GM12875 (cell line): Measurements from ENCODE around the gene MED10.

Experiments
- H3K4me3 ChIP-seq: one replicate; pipeline ENCODE4 v1.5.1; 2011; ENCODE audit warnings: low read depth, low read length, control low read depth
- TF ChIP-seq, protein P1 (sequence below): IDR thresholded peaks from 2 replicates; pipeline ENCODE4 v1.5.1; 2011; ENCODE audit warnings: low read depth, mild to moderate bottlenecking, control low read depth, inconsistent platforms, low read length, moderate library complexity, borderline replicate concordance; ENCODE audit not compliant: insufficient read depth

The MED10 gene

DNA sequence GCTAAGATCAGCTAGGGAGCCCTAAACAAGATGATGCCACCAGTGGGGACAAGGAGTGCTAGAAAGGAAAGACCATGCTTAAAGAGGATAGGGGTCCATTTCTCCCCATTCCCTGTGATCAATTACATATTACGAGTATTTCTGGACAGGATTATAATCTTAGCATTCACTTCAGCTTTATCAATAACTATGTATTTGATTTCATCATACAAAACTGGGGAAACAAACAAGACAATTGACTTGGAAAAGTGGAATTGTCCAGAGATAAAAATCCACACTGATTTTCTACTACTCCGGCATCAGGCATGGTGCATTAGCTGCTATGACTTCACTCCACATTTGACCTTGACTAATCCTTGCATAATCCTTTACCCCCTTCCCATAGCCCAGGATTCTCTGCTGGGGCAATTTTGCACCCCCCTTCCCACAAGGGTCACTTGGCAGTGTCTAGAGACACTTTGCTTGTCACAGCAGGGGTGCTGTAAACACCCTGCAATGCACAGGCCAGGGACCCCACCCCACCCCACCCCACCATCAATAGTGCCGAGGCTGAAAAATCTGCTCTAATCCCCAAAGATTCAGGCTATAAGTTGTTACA is 40.4 kb upstream of the MED10 start:
- TF ChIP-seq, protein P1, sequence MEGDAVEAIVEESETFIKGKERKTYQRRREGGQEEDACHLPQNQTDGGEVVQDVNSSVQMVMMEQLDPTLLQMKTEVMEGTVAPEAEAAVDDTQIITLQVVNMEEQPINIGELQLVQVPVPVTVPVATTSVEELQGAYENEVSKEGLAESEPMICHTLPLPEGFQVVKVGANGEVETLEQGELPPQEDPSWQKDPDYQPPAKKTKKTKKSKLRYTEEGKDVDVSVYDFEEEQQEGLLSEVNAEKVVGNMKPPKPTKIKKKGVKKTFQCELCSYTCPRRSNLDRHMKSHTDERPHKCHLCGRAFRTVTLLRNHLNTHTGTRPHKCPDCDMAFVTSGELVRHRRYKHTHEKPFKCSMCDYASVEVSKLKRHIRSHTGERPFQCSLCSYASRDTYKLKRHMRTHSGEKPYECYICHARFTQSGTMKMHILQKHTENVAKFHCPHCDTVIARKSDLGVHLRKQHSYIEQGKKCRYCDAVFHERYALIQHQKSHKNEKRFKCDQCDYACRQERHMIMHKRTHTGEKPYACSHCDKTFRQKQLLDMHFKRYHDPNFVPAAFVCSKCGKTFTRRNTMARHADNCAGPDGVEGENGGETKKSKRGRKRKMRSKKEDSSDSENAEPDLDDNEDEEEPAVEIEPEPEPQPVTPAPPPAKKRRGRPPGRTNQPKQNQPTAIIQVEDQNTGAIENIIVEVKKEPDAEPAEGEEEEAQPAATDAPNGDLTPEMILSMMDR, result no peak

DNA sequence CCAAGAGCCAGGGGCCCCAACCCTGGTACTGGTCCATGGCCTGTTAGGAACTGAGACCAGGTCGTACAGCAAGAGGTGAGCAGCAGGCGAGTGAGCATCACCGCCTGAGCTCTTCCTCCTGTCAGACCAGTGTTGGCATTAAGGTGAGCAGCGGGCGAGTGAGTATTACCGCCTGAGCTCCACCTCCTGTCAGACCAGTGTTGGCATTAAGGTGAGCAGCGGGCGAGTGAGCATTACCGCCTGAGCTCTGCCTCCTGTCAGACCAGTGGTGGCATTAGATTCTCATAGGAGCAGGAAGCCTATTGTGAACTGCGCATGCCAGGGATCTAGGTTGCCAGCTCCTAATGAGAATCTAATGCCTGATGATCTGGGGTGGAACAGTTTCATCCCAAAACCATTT is 39.3 kb upstream of the MED10 start:
- H3K4me3 ChIP-seq, result no peak overlapping the region
- TF ChIP-seq, protein P1, result no peak

More for the DNA sequence above, 40.4 kb upstream of the MED10 start:
- no peak overlapping the region for H3K4me3 ChIP-seq

DNA sequence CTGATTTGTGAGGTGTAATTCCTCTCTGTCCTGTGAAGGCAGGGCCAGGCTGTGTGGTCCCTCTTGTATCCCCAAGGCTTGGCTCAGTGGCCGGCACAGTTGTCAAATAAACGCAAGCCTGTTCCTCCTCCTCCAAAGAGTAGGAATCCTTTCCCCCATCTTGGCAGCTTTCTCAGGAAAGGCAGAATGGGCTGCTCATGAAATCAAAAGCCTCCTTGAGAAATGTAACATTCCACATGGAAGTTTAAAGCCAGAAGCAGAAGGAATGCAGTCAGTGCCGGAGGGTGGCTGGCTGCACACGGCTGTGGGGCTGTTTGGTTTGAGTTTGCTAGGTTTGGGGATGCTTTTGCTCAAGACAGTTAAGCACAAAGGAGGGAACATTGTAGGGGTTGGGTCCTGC is 34.5 kb upstream of the MED10 start:
- TF ChIP-seq, protein P1, result no peak

DNA sequence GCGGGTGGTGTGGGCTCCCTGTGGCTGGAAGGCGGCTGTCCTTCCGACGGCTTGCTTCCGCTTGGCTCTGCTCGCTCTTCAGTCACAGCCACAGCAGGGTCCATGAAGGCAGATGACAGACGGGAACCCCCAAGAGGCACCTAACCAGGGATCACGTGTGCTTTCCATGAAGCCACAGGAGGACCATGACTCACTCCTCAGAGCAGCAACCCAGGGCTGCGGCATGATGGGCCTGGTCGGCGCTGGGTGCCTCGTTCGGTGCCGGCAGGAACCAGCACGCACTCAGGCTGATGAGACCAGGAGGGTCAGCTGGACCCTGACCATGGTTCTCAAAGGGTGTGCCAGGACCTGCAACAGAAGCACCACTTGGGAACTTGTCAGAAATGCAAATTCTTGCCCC is 32.8 kb upstream of the MED10 start:
- H3K4me3 ChIP-seq, result no peak overlapping the region
- TF ChIP-seq, protein P1, result no peak

More for the DNA sequence above, 34.5 kb upstream of the MED10 start:
- no peak overlapping the region for H3K4me3 ChIP-seq

DNA sequence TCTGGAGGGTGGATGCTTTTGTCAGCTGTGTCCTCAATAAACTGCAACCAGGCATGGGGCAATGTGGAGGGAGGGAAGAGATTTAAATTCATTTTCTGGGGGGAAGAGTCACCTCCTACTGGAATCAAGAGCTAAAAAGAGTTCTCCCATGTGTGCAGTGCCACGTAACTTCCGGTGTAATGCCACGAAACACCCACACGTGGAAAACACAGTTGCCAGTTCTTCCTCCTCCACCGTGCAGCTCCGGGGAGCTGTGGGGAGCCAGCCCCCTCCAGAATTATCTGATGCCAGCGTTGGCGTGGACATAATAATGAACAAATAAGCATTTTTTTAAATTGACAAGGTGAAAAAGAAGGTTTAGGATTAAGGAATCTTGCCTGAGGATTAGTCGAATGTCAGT is 32.1 kb upstream of the MED10 start:
- TF ChIP-seq, protein P1, result no peak

DNA sequence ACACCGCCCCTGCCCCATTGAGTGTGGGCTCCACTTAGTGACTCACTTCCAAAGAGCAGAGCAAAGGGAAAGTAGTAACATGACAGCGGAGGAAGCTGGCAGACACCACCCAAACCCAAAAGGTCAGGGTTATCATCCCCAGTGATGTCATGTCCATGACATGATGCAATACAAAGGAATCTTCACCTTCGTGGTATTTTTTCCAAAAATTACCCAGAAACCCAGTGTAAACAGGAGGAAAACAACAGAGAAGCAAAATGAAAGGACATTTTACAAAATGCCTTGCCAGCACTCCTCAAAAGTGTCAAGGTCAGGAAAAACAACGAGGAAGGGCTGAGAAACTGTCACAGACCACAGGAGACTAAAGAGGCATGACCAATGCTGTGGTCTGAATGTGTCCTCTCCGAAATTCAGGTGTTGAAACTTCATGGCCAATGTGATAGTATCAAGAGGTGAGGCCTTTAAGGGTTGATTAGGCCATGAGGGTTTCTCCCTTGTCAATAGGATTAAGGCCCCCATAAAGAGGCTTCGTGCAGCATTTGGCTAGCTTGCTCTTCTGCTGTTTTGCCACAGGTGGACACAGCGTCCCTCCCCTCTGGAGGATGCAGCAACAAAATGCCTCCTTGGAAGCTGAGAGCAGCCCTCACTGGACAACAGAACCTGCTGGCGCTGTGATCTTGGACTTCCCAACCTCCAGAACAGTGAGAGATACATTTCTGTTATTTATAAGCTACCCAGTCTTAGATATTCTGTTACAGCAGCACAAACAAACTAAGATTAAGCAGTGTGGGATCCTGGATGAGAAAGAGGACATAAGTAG is 30.5 kb upstream of the MED10 start:
- TF ChIP-seq, protein P1, result no peak
- H3K4me3 ChIP-seq, result no peak overlapping the region

More for the DNA sequence above, 32.1 kb upstream of the MED10 start:
- H3K4me3 ChIP-seq, result no peak overlapping the region

DNA sequence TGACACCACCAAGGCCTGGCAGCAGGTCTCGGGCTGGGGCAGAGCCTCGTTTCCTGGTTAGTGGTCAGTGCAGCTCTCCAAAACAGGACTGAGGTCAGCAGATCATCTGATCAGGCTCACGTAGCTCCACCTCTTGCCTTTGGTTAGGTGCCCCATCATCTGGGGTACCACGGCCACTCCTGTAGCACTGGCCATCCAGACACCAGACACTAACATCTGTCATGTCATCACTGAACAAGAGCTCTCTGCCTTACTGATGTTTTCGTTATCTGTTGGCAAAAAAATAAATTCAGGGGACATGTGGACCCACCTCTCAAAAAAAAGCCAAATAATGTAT is 29.9 kb upstream of the MED10 start:
- no peak overlapping the region for H3K4me3 ChIP-seq
- TF ChIP-seq, protein P1, result no peak
